Measurements from ENCODE around the gene CDC27.
"Not testable (repeated sequence)": the region's sequence is repeated elsewhere in the genome, so short reads cannot be mapped to it uniquely, and the experiment has no call there.

Gene CDC27

GRCh38 chr17:47188876-47189731 is at the start of gene CDC27:
CDC27 (minus strand) TSS chr17:47189295; CDS start chr17:47189172, 123 bp downstream.
- peak; percentile 95 for FAIRE-seq

- FAIRE-seq = no peak
These were observed 49.4 kb upstream of the CDC27 start for GRCh38 chr17:47238321-47239010.

- FAIRE-seq = no peak
These were observed 48.7 kb upstream of the CDC27 start for GRCh38 chr17:47237841-47238240.

GRCh38 chr17:47235923-47236322 is 46.8 kb upstream of the CDC27 start:
- no peak for FAIRE-seq

- no peak for FAIRE-seq
These were observed 46.4 kb upstream of the CDC27 start for GRCh38 chr17:47235506-47235905.

GRCh38 chr17:47232465-47232864 is 43.4 kb upstream of the CDC27 start:
- no peak for FAIRE-seq

- FAIRE-seq = no peak
These were observed 42.8 kb upstream of the CDC27 start for GRCh38 chr17:47231866-47232265.

- FAIRE-seq = no peak
These were observed 42.2 kb upstream of the CDC27 start for GRCh38 chr17:47231334-47231733.

GRCh38 chr17:47230864-47231263 is 41.8 kb upstream of the CDC27 start:
- FAIRE-seq = no peak

- no peak for FAIRE-seq
These were observed 40.7 kb upstream of the CDC27 start for GRCh38 chr17:47229535-47230443.

- no peak for FAIRE-seq
These were observed 38.8 kb upstream of the CDC27 start for GRCh38 chr17:47227862-47228261.

GRCh38 chr17:47225911-47226688 is 37.0 kb upstream of the CDC27 start:
- FAIRE-seq = no peak

GRCh38 chr17:47225436-47225858 is 36.4 kb upstream of the CDC27 start:
- FAIRE-seq = no peak

- no peak for FAIRE-seq
These were observed 35.9 kb upstream of the CDC27 start for GRCh38 chr17:47224966-47225365.

GRCh38 chr17:47224077-47224476 is 35.0 kb upstream of the CDC27 start:
- FAIRE-seq = not testable (repeated sequence)

- FAIRE-seq = no peak
These were observed 34.4 kb upstream of the CDC27 start for GRCh38 chr17:47223460-47223859.

GRCh38 chr17:47223007-47223406 is 33.9 kb upstream of the CDC27 start:
- FAIRE-seq = no peak

GRCh38 chr17:47222047-47222446 is 33.0 kb upstream of the CDC27 start:
- no peak for FAIRE-seq

GRCh38 chr17:47221154-47221553 is 32.1 kb upstream of the CDC27 start:
- FAIRE-seq = no peak

GRCh38 chr17:47220531-47220999 is 31.5 kb upstream of the CDC27 start:
- FAIRE-seq = no peak

GRCh38 chr17:47219621-47220475 is 30.8 kb upstream of the CDC27 start:
- no peak for FAIRE-seq
